GM12878 (cell line): ENCODE measurements around the gene PRSS57. TPM values are rescaled to one million over a fixed set of nuclear protein-coding genes. Genes with fewer than 3 reads are reported as not detected.

ENCODE experiments used
- ATF7 ChIP-seq: fragments of 450-650 bp; IDR thresholded peaks from 2 replicates; pipeline ENCODE4 v1.6.1; 2016; ENCODE audit warnings: low read depth, mild to moderate bottlenecking
- CHD2 ChIP-seq: IDR thresholded peaks from 2 replicates; pipeline ENCODE4 v1.6.1; 2011; ENCODE audit warnings: low read depth, low read length, improper control_type of control experiment, borderline replicate concordance
- CUX1 ChIP-seq: IDR thresholded peaks from 2 replicates; pipeline ENCODE4 v1.6.1; 2012; ENCODE audit warnings: improper control_type of control experiment, low read depth, low read length; ENCODE audit not compliant: insufficient replicate concordance
- EP300 ChIP-seq, 2 experiments: fragments of 150-350 bp in 1 of 2; IDR thresholded peaks; 2 replicates each; pipeline ENCODE4 v1.6.1; 2011 to 2012; ENCODE audit warnings: low read depth in 2 of 2, low read length in 2 of 2, borderline replicate concordance in 1 of 2, improper control_type of control experiment in 1 of 2, inconsistent platforms in 1 of 2; ENCODE audit not compliant: control insufficient read depth in 1 of 2
- JUND ChIP-seq: IDR thresholded peaks from 2 replicates; pipeline ENCODE4 v1.6.1; 2012; ENCODE audit warnings: low read depth, mild to moderate bottlenecking, low read length, improper control_type of control experiment, moderate library complexity
- NFYB ChIP-seq: IDR thresholded peaks from 2 replicates; pipeline ENCODE4 v1.6.1; 2011; ENCODE audit warnings: low read depth, mild to moderate bottlenecking, low read length, improper control_type of control experiment, moderate library complexity; ENCODE audit not compliant: insufficient read depth
- PAX8 ChIP-seq: fragments of 450-650 bp; IDR thresholded peaks from 2 replicates; pipeline ENCODE4 v1.6.1; 2017; ENCODE audit warnings: mild to moderate bottlenecking, moderate library complexity
- SIN3A ChIP-seq: IDR thresholded peaks from 2 replicates; pipeline ENCODE4 v1.6.1; 2012; ENCODE audit warnings: low read depth, low read length, improper control_type of control experiment
- SIX5 ChIP-seq: IDR thresholded peaks from 2 replicates; pipeline ENCODE4 v1.6.1; 2011; ENCODE audit warnings: mild to moderate bottlenecking, low read depth, low read length, moderate library complexity; ENCODE audit not compliant: severe bottlenecking
- SKIL ChIP-seq: fragments of 450-650 bp; IDR thresholded peaks from 2 replicates; pipeline ENCODE4 v1.6.1; 2017; ENCODE audit warnings: mild to moderate bottlenecking, low read depth, inconsistent platforms; ENCODE audit not compliant: poor library complexity, severe bottlenecking
- SP1 ChIP-seq: IDR thresholded peaks from one replicate; pipeline ENCODE4 v1.6.1; 2011; ENCODE audit warnings: low read depth, low read length
- SREBF2 ChIP-seq: IDR thresholded peaks from 2 replicates; pipeline ENCODE4 v1.6.1; 2012; ENCODE audit warnings: mild to moderate bottlenecking, low read length
- STAT1 ChIP-seq: fragments of 450-650 bp; conservative IDR thresholded peaks from 2 replicates; pipeline ENCODE4 v1.6.1; 2014; ENCODE audit warnings: antibody characterized with exemption, mild to moderate bottlenecking
- TBL1XR1 ChIP-seq: IDR thresholded peaks from 2 replicates; pipeline ENCODE4 v1.6.1; 2012; ENCODE audit warnings: low read depth, low read length, improper control_type of control experiment
- YY1 ChIP-seq: IDR thresholded peaks from 2 replicates; pipeline ENCODE4 v1.6.1; 2011; ENCODE audit warnings: low read depth, mild to moderate bottlenecking, low read length
- ZBTB4 ChIP-seq: fragments of 450-650 bp; formaldehyde crosslinking; IDR thresholded peaks from 2 replicates; pipeline ENCODE4 v1.4.0; 2022; ENCODE audit warnings: mild to moderate bottlenecking, moderate library complexity
- ZNF24 ChIP-seq: fragments of 450-650 bp; IDR thresholded peaks from 2 replicates; pipeline ENCODE4 v1.6.1; 2017; ENCODE audit warnings: antibody characterized with exemption, mild to moderate bottlenecking
- polyA plus RNA-seq, 11 experiments: library from polyadenylated mRNA; depleted of rRNA in 4 of 11; unstranded in 6 of 11; stranded (reverse) in 5 of 11; fragments of >200 nt; fragmentation: Nextera tagmentation in 4 of 11; fragmentation: Illumina TruSeq in 1 of 11; extraction: Ambion mirVana in 4 of 11; extraction: Trizol in 1 of 11; gene quantifications; 1 replicate in 1 of 11; 2 replicates in 10 of 11; pipeline versions ENCODE4 v1.2.1 to v1.2.3, GENCODE V29; 2011 to 2016; ENCODE audit warnings: inconsistent platforms in 2 of 11, missing spikeins in 2 of 11, low read depth in 1 of 11
- total RNA-seq, 4 experiments: library from RNA; depleted of rRNA in 3 of 4; stranded (reverse); fragments of >200 nt in 3 of 4; fragmentation: Illumina TruSeq in 1 of 4; extraction: Trizol in 1 of 4; gene quantifications; 2 replicates each; pipeline versions ENCODE4 v1.2.1 to v1.2.3, GENCODE V29; 2013 to 2021

Gene PRSS57
- total and polyA plus RNA-seq, 10 of the 15 experiments (the other 5 are each of a cell fraction or from before 2014, with no cell fraction given): not detected

- TF ChIP-seq CUX1 (no peak), SIX5 (no peak), SIN3A (no peak), ZBTB4 (CRISPR knock-in tag) (no peak), SP1 (peak; percentile 64), NFYB (no peak), SREBF2 (no peak), YY1 (peak; percentile 45; the same call in 1 of the 2 replicates), ZNF24 (peak; percentile 54; the same call in 1 of the 2 replicates), JUND (no peak), ATF7 (peak; percentile 58; the same call in 1 of the 2 replicates), CHD2 (0 out of 2 replicates have a peak, but pooled peaks have one; percentile 10), EP300 (IDR thresholded peaks at IDR 0.05; ENCODE audit: borderline replicate concordance in 1 of 2, control insufficient read depth in 1 of 2, low read depth in 2 of 2, low read length in 2 of 2) (no peak), STAT1 (no peak; the same call in 1 of the 2 replicates), PAX8 (no peak), TBL1XR1 (0 out of 2 replicates have a peak, but pooled peaks have one; percentile 25), SKIL (no peak)
These were observed 14.8 kb downstream of the PRSS57 start (continued) for GRCh38 chr19:680287-681028.
